Measurements from ENCODE around the gene ZSWIM5.
"Not testable (repeated sequence)": the region's sequence is repeated elsewhere in the genome, so short reads cannot be mapped to it uniquely, and the experiment has no call there.

The ZSWIM5 gene

GRCh38 chr1:45095450-45095849 lies 111.0 kb downstream of the ZSWIM5 start:
- no peak for DNase-seq (ENCODE audit: low read depth in 2 of 2)

GRCh38 chr1:45094371-45094770 lies 112.0 kb downstream of the ZSWIM5 start:
- not testable (repeated sequence) for DNase-seq (ENCODE audit: low read depth in 2 of 2)

GRCh38 chr1:45093334-45093733 lies 113.1 kb downstream of the ZSWIM5 start:
- no peak for DNase-seq (ENCODE audit: low read depth in 2 of 2)

DNA sequence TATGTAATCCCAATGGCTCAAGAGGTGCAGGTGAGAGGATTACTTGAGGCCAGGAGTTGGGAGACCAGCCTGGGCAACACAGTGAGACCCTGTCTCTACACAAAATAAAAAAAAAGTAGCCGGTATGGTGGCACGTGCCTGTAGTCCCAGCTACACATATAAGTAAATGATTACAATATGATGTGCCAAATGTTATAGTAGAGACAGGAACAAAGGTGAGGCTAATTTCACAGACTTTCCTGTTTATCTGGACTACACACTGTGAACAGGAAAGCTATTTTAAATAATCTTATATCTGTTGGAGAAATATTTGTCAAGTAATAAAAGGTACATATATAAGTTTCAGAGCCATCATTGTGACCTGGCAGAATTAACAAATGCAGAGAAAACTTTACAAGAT lies 116.7 kb downstream of the ZSWIM5 start:
- no peak for DNase-seq (ENCODE audit: low read depth in 2 of 2)

DNA sequence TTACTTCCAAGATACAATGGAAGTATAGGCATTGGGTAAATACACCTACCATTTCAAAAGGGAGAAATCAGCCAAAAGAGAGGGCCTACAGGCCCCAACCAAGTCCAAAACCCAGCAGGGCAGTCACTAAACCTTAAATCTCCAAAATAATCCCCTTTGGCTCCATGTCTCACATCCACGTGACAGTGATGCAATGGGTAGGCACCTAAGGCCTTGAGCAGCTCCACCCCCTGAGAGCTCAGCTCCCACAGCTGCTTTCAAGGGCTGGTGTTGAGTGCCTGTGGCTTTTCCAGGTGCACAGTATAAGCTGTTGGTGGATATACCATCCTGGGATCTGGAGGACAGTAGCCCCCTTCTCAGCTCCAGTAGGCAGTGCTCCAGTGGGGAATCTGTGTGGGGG lies 121.8 kb downstream of the ZSWIM5 start:
- DNase-seq (ENCODE audit: low read depth in 2 of 2), result no peak

- no peak for DNase-seq (ENCODE audit: low read depth in 2 of 2)
Observed at GRCh38 chr1:45079533-45079932, 126.9 kb downstream of the ZSWIM5 start.

- DNase-seq (ENCODE audit: low read depth in 2 of 2), result not testable (repeated sequence)
Observed at GRCh38 chr1:45076959-45077358, 129.4 kb downstream of the ZSWIM5 start.

GRCh38 chr1:45071567-45071966 lies 134.8 kb downstream of the ZSWIM5 start:
- DNase-seq (ENCODE audit: low read depth in 2 of 2), result no peak

DNA sequence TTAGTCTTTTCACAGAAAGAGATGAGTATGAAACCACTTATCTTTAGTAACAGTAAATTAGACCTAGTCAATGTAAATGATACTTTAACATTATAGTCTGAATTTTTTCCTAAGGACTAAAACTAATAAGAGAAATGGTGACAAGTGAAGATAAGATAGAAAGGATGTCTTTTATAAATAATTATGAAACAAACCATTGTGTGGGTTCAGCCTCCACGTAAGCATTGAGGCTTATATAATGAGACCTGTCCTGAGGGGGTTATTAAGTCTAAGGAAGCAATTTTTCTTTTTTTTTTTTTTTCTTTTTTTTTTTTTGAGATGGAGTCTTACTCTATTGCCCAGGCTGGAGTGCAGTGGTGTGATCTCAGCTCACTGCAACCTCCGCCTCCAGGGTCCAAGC lies 138.6 kb downstream of the ZSWIM5 start:
- no peak for DNase-seq (ENCODE audit: low read depth in 2 of 2)

- DNase-seq (ENCODE audit: low read depth in 2 of 2), result no peak
Observed at GRCh38 chr1:45065083-45065482, 141.3 kb downstream of the ZSWIM5 start.

- not testable (repeated sequence) for DNase-seq (ENCODE audit: low read depth in 2 of 2)
Observed at GRCh38 chr1:45062463-45062862, 143.9 kb downstream of the ZSWIM5 start.

- DNase-seq (ENCODE audit: low read depth in 2 of 2), result no peak
Observed at GRCh38 chr1:45059829-45060228, 146.6 kb downstream of the ZSWIM5 start.

DNA sequence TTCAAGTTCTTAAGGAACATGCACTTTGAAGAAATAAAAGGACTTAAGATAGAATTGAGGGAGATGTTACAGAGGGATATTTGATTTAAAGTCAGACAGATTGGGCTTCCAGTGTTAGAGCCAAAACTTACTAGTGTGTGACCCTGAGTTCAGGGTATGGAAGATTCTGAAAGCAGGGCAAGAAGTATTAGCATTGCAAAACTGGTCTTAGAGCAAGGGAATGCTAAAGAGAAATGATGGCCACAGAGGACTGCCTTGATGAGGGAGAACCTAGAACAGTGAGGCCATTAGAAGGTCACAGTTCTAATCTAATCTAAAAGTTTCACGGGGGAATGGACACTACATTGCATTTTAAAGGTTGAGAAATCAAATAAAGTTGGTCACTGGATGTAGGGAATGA lies 148.9 kb downstream of the ZSWIM5 start:
- DNase-seq (ENCODE audit: low read depth in 2 of 2), result no peak

- DNase-seq (ENCODE audit: low read depth in 2 of 2), result no peak
Observed at GRCh38 chr1:45051005-45051772, 155.2 kb downstream of the ZSWIM5 start.

- DNase-seq (ENCODE audit: low read depth in 2 of 2), result no peak
Observed at GRCh38 chr1:45047032-45047431, 159.4 kb downstream of the ZSWIM5 start.

DNA sequence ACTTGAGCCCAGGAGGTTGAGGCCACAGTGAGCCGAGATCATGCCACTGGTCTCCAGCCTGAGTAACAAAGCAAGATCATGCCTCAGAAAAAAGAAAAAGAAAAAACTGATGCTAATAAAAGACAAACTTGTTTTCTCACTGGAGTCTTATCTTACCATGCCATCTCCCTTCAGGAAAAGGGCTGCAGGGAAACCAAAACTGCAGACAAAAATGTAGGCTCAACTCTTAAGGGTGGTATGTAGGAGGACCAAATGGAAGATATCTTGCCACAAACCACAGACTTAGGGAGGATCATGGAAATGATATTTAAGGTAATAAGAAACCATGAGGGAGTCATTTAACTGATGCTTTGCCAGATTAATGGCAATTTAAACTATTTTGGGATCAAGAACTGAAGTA lies 161.5 kb downstream of the ZSWIM5 start:
- DNase-seq (ENCODE audit: low read depth in 2 of 2), result no peak

DNA sequence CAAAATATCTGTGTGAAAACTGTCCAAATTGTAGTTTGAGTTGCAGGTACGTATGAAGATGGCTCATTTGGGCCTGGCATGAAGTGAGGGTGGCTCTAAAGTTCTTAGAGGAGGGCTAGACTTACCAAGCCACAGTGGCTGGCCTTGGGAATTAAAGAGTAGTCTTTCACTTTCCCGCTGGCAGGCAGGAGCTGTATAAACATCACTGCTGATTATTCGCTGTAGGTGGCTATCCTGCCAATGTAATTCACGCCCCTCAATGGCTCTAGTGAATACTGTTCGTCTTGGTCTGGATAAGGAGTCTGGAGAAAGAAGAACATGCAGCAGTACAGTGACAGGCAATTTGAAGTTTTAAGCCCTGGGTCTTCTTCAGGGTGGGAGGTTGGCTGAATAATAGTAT lies 163.3 kb downstream of the ZSWIM5 start:
- no peak for DNase-seq (ENCODE audit: low read depth in 2 of 2)

DNA sequence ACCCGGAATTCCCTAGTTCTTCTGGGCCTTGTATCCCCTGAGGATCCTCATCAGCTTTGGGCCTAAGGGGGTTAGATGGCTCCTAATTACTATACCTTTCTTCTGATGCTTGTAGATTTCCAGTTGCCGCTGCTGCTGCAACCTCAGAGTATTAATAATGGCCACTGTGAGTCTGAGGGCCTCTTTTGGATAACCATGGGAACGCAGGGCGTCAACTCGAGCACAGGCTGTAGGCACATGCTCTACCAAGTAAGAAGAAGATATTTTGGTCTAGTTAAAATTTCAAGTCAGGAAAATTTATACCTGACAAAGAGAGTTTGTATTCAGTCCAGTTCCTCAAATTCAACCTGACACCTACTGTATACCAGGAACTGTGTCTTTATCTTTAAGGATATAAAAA lies 166.1 kb downstream of the ZSWIM5 start:
- no peak for DNase-seq (ENCODE audit: low read depth in 2 of 2)

DNA sequence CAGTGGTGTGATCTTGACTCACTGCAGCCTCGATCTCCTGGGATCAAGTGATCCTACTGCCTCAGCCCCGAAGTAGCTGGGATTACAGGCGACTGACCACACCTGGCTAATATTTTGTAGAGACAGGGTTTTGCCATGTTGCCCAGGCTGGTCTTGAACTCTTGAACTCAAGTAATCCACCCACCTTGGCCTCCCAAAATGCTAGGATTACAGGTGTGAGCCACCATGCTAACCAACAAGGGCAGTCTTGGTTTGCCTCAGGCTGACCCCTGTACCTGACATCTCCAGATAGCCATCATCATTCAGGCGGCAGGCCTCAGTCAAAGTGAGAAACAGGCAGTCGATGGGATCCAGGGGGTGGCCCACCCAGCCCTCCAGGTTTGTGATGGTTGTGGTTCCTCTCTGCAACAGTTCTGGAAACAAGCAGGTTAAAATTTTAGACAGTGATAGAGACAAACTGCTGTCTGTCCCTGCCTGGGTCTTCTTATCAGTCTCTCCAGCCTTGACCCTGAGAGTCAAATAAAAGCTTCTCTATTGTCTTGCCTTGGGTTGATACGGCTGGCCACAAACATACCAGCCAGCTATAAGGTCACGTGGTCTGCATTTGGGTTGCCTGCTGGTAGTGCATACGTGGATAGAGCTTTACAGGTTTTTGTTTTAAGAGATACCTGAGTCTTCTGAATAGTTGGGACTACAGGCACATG lies 167.6 kb downstream of the ZSWIM5 start:
- no peak for DNase-seq (ENCODE audit: low read depth in 2 of 2)

DNA sequence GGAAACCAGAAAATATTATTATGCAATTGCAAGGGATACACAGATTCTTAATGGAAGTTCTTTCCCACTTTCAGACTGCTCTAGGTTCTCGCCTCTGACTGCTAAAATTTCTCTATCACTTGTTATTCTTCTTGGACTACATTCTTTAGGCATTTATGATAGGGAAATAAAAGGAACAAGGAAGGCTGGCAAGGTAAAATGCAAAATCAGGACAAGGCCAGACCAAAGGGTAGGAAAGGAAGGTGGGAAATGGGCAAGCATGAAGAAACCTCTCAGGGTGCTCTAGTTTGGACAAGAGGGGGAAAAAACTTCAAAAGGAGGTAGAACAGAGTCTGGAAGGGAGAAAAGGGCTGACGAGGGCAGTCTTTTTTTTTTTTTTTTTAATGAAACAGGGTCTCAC lies 168.2 kb downstream of the ZSWIM5 start:
- no peak for DNase-seq (ENCODE audit: low read depth in 2 of 2)

DNA sequence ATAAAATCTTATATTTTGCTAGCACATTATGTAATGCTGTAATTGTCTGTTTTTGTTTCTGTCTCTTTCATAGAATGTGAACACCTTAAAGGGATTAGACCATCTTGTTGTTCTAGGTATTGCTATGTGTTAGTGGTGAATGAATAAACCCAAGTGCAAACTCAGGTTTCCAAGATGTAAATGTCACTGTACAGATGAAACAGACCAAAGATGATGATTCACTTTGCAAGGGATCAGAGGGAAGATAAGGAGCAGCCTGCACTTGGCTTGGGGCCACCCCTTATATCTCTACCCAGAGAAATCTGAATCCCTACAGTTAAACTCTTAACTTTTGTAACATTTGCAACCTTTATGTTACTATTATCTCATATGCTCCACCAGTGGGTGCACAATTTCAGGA lies 168.9 kb downstream of the ZSWIM5 start:
- no peak for DNase-seq (ENCODE audit: low read depth in 2 of 2)

- DNase-seq (ENCODE audit: low read depth in 2 of 2), result no peak
Observed at GRCh38 chr1:45035631-45036301, 170.6 kb downstream of the ZSWIM5 start.

GRCh38 chr1:45033356-45033755 lies 173.0 kb downstream of the ZSWIM5 start:
- no peak for DNase-seq (ENCODE audit: low read depth in 2 of 2)

Data from stimulated activated CD8-positive, alpha-beta memory T cell treated with anti-CD3 and anti-CD28 coated beads, Interleukin-7, amount 100 ng/mL, for 4 hours (primary cell).